ENCODE results near the gene WDPCP. TPM values are rescaled to one million over a fixed set of nuclear protein-coding genes. Genes with fewer than 3 reads are reported as not detected.

WDPCP gene
- total RNA-seq, 1 donor from 2014 or later: 13.3 TPM

GRCh38 chr2:63444565-63445288, 143.6 kb downstream of the WDPCP start:
- intact Hi-C loops (cut with DNase I): no loop called here
- H3K4me3 ChIP-seq: no peak overlapping the region
- no peaks in the 10 kb centered on the region for H3K36me3 ChIP-seq
- no peaks in the 10 kb centered on the region for H3K9me3 ChIP-seq
- no peaks in the 10 kb centered on the region for H3K4me1 ChIP-seq
- DNase-seq (ENCODE audit: extremely low spot score in 2 of 2): no peak
- H3K27ac ChIP-seq: no peak overlapping the region
- no peaks in the 10 kb centered on the region for H3K27me3 ChIP-seq
- TF ChIP-seq POLR2AphosphoS5 (IDR thresholded peaks at IDR 0.05; ENCODE audit: insufficient read depth in 1 of 2, low read depth in 1 of 2): no peak
- no peak for TF ChIP-seq CTCF (IDR thresholded peaks at IDR 0.05)
- TF ChIP-seq POLR2A (IDR thresholded peaks at IDR 0.05): no peak

DNA sequence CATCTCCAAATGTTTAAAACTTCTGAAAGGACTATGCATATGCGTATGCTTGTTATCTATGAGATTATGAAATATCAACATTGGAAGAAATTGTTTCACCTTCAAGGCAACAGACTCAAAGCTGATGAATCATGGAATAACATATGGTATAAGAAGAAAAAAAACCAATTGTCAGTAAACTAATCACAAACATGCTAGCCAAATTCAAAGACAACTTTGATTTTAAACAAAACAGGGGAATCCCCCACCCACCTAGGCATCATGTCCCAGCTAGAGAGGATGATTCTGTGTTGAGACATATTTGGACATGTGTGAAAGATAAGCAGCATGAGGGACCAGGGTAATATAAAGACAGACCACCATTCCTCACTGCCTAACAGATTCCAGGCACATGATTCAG, 147.7 kb downstream of the WDPCP start:
- no peak overlapping the region for H3K27ac ChIP-seq
- no peaks in the 10 kb centered on the region for H3K27me3 ChIP-seq
- H3K36me3 ChIP-seq: no peaks in the 10 kb centered on the region
- TF ChIP-seq CTCF (IDR thresholded peaks at IDR 0.05) (no peak), POLR2A (IDR thresholded peaks at IDR 0.05) (no peak), POLR2AphosphoS5 (IDR thresholded peaks at IDR 0.05; ENCODE audit: insufficient read depth in 1 of 2, low read depth in 1 of 2) (no peak)
- no peaks in the 10 kb centered on the region for H3K9me3 ChIP-seq
- intact Hi-C loops (cut with DNase I): no loop called here
- no peak overlapping the region for H3K4me3 ChIP-seq
- no peak for DNase-seq (ENCODE audit: extremely low spot score in 2 of 2)
- no peaks in the 10 kb centered on the region for H3K4me1 ChIP-seq

DNA sequence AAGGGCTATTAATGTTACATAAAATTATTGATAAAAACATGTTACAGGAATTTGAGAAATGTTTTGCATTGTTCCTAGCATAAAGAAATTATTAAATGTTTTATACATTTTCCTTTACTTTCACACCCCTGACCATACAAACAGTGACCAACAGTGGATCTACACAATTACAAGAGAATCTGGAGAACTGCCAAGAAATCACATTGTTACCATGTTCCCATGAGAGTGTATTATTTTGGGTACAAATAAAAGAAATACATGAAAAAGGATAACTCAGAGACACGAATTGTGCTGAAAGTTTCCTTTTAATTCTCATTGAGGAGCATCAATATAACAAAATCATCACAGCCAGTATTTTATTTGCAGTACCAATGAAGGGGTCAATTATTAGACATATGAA, 150.1 kb downstream of the WDPCP start:
- no peaks in the 10 kb centered on the region for H3K36me3 ChIP-seq
- intact Hi-C loops (cut with DNase I): no loop called here
- H3K27me3 ChIP-seq: no peaks in the 10 kb centered on the region
- DNase-seq (ENCODE audit: extremely low spot score in 2 of 2): no peak
- H3K27ac ChIP-seq: no peak overlapping the region
- H3K4me1 ChIP-seq: no peaks in the 10 kb centered on the region
- no peaks in the 10 kb centered on the region for H3K9me3 ChIP-seq
- no peak overlapping the region for H3K4me3 ChIP-seq
- TF ChIP-seq CTCF (IDR thresholded peaks at IDR 0.05): no peak
- no peak for TF ChIP-seq POLR2AphosphoS5 (IDR thresholded peaks at IDR 0.05; ENCODE audit: insufficient read depth in 1 of 2, low read depth in 1 of 2)
- no peak for TF ChIP-seq POLR2A (IDR thresholded peaks at IDR 0.05)

GRCh38 chr2:63436488-63436887, 151.8 kb downstream of the WDPCP start:
- Histone ChIP-seq H3K4me3 (no peak overlapping the region), H3K27ac (no peak overlapping the region), H3K4me1 (no peaks in the 10 kb centered on the region), H3K9me3 (no peaks in the 10 kb centered on the region), H3K36me3 (no peaks in the 10 kb centered on the region), H3K27me3 (no peaks in the 10 kb centered on the region)
- TF ChIP-seq POLR2AphosphoS5 (IDR thresholded peaks at IDR 0.05; ENCODE audit: insufficient read depth in 1 of 2, low read depth in 1 of 2) (no peak), POLR2A (IDR thresholded peaks at IDR 0.05) (no peak), CTCF (IDR thresholded peaks at IDR 0.05) (no peak)
- intact Hi-C loops (cut with DNase I): no loop called here
- no peak for DNase-seq (ENCODE audit: extremely low spot score in 2 of 2)

DNA sequence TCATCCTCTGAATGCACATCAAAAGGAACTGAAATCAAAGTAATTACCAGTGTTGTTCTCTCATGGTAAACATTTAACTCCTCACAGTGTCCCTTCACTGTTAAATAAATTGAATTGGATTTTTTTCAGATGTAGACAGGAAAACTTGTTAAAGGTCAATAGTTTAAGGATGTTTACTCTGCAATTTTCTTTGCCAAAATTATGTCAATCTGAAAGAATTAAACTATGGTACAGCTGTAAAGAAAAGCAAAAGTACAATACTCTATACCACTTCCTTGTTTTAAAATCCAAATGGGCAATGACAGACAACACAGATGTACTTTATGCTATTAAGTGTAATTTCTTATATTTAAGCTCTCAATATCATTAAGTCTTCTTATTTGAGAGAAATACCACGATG, 153.2 kb downstream of the WDPCP start:
- H3K36me3 ChIP-seq: no peaks in the 10 kb centered on the region
- H3K9me3 ChIP-seq: no peaks in the 10 kb centered on the region
- no peak overlapping the region for H3K4me3 ChIP-seq
- DNase-seq (ENCODE audit: extremely low spot score in 2 of 2): no peak
- H3K27ac ChIP-seq: no peak overlapping the region
- intact Hi-C loops (cut with DNase I): no loop called here
- H3K27me3 ChIP-seq: no peaks in the 10 kb centered on the region
- no peak for TF ChIP-seq POLR2A (IDR thresholded peaks at IDR 0.05)
- TF ChIP-seq CTCF (IDR thresholded peaks at IDR 0.05): no peak
- no peak for TF ChIP-seq POLR2AphosphoS5 (IDR thresholded peaks at IDR 0.05; ENCODE audit: insufficient read depth in 1 of 2, low read depth in 1 of 2)
- H3K4me1 ChIP-seq: no peaks in the 10 kb centered on the region

Measured in vagina (tissue), 2 donors.